Fibroblast of villous mesenchyme (primary cell): ENCODE results near the gene CCL21. TPM values are rescaled to one million over a fixed set of nuclear protein-coding genes. Genes with fewer than 3 reads are reported as not detected.

Experiments used
- DNase-seq: peaks from one replicate; pipeline ENCODE4 v3.0.0-alpha.2; 2010; ENCODE audit warnings: low read depth
- H3K4me3 ChIP-seq: 2 replicates; pipeline ENCODE4 v1.5.1; 2011; ENCODE audit warnings: low read depth, mild to moderate bottlenecking, low read length
- total RNA-seq: library from RNA; depleted of rRNA; stranded (reverse); fragments of >200 nt; gene quantifications from 2 replicates; pipeline ENCODE4 v1.2.3, GENCODE V29; 2012
- TF ChIP-seq, protein P1 (sequence below): IDR thresholded peaks from 2 replicates; pipeline ENCODE4 v1.5.1; 2012; ENCODE audit warnings: low read depth, mild to moderate bottlenecking, low read length; ENCODE audit not compliant: insufficient read depth

CCL21 gene
- total RNA-seq, 1 donor: not detected

- H3K4me3 ChIP-seq: no peak overlapping the region
- no peak for DNase-seq
- TF ChIP-seq, protein P1, sequence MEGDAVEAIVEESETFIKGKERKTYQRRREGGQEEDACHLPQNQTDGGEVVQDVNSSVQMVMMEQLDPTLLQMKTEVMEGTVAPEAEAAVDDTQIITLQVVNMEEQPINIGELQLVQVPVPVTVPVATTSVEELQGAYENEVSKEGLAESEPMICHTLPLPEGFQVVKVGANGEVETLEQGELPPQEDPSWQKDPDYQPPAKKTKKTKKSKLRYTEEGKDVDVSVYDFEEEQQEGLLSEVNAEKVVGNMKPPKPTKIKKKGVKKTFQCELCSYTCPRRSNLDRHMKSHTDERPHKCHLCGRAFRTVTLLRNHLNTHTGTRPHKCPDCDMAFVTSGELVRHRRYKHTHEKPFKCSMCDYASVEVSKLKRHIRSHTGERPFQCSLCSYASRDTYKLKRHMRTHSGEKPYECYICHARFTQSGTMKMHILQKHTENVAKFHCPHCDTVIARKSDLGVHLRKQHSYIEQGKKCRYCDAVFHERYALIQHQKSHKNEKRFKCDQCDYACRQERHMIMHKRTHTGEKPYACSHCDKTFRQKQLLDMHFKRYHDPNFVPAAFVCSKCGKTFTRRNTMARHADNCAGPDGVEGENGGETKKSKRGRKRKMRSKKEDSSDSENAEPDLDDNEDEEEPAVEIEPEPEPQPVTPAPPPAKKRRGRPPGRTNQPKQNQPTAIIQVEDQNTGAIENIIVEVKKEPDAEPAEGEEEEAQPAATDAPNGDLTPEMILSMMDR: no peak
Measured at GRCh38 chr9:34689512-34689911, 20.4 kb downstream of the CCL21 start.

DNA sequence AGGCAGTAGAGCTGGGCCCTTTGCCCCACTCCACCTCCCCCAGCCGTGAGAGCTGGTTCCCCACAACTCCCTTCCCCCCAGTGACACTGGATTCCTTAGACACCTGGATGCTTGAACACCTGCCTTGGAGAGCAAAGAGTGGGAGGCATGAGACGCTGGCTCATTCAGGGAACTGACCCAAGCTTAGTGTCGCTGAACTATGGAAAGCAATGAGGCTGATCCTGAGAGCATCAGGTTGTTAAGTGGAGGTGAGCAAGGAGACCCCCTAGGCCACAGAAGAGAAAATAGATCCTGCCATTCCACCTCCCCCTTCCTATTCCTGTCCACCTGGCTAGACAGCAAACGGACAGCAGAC, 20.8 kb downstream of the CCL21 start:
- TF ChIP-seq, protein P1: no peak
- DNase-seq: no peak
- H3K4me3 ChIP-seq: no peak overlapping the region

- DNase-seq: no peak
- H3K4me3 ChIP-seq: no peak overlapping the region
- TF ChIP-seq, protein P1: no peak
Measured at GRCh38 chr9:34688329-34689115, 21.4 kb downstream of the CCL21 start.

GRCh38 chr9:34687276-34688030, 22.5 kb downstream of the CCL21 start:
- no peak overlapping the region for H3K4me3 ChIP-seq
- DNase-seq: no peak
- TF ChIP-seq, protein P1: no peak

DNA sequence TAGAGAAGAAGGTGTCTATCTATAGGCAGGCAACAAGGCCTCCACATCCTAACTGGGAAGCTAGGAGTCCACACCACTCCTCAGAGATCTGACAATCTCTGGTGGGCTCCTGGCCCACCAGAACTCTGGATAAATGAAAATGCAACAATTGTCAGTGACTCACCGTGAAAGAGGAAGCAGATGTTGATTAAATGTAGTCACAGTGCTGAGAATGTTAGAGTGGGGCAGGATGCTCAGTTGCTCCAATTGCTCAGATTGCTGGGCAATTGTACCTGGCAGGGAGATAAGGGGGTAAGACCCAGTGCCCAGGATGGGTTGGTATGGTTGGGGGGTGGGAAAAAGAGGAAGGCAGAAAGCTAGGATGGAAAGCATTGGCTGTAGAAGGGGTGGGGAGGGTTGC, 23.2 kb downstream of the CCL21 start:
- TF ChIP-seq, protein P1: no peak
- no peak overlapping the region for H3K4me3 ChIP-seq

GRCh38 chr9:34686231-34686630, 23.7 kb downstream of the CCL21 start:
- no peak for DNase-seq
- TF ChIP-seq, protein P1: no peak
- H3K4me3 ChIP-seq: no peak overlapping the region

More for the DNA sequence above, 23.2 kb downstream of the CCL21 start:
- no peak for DNase-seq
